Activated CD4-positive, alpha-beta memory T cell treated with anti-CD3 and anti-CD28 coated beads for 36 hours (primary cell): ENCODE data around the gene RPL36A. TPM values are rescaled to one million over a fixed set of nuclear protein-coding genes. Genes with fewer than 3 reads are reported as not detected.

Experiments used
- CTCF ChIA-PET: fragments of 350-600 bp; sonication (Branson Sonifier 250); formaldehyde crosslinking; loops from one replicate; lab custom pipeline; 2021; ENCODE audit warnings: antibody characterized with exemption, inconsistent platforms; lab: Charles Lee
- POLR2A ChIA-PET: fragments of 350-600 bp; sonication (Branson Sonifier 250); formaldehyde crosslinking; loops from one replicate; lab custom pipeline; 2021; ENCODE audit warnings: antibody characterized with exemption; lab: Charles Lee
- DNase-seq: peaks from one replicate; pipeline ENCODE4 v3.0.0-alpha.2; 2020
- H3K27ac Mint-ChIP-seq: one replicate; pipeline ENCODE4 v1.8.0; 2021; ENCODE audit warnings: mixed read lengths
- H3K27me3 Mint-ChIP-seq: one replicate; pipeline ENCODE4 v1.8.0; 2021; ENCODE audit warnings: mixed read lengths
- H3K36me3 Mint-ChIP-seq: one replicate; pipeline ENCODE4 v1.8.0; 2021; ENCODE audit warnings: mixed read lengths
- H3K4me1 Mint-ChIP-seq: one replicate; pipeline ENCODE4 v1.8.0; 2021; ENCODE audit warnings: low read depth, mixed read lengths
- H3K4me3 Mint-ChIP-seq: one replicate; pipeline ENCODE4 v1.8.0; 2021; ENCODE audit warnings: mild to moderate bottlenecking, mixed read lengths
- H3K9me3 Mint-ChIP-seq: one replicate; pipeline ENCODE4 v1.8.0; 2021; ENCODE audit warnings: mixed read lengths
- intact Hi-C: fragments of 100-400 bp; cut with micrococcal nuclease; formaldehyde crosslinking; loops from one replicate; pipeline ENCODE4 v1.15.1; 2023
- total RNA-seq, 2 experiments: library from RNA; stranded (reverse); gene quantifications; one replicate each; pipeline ENCODE4 v1.2.3, GENCODE V29; 2021

RPL36A gene
- 100 to 1,000 TPM; 364 to 420 TPM for total RNA-seq

DNA sequence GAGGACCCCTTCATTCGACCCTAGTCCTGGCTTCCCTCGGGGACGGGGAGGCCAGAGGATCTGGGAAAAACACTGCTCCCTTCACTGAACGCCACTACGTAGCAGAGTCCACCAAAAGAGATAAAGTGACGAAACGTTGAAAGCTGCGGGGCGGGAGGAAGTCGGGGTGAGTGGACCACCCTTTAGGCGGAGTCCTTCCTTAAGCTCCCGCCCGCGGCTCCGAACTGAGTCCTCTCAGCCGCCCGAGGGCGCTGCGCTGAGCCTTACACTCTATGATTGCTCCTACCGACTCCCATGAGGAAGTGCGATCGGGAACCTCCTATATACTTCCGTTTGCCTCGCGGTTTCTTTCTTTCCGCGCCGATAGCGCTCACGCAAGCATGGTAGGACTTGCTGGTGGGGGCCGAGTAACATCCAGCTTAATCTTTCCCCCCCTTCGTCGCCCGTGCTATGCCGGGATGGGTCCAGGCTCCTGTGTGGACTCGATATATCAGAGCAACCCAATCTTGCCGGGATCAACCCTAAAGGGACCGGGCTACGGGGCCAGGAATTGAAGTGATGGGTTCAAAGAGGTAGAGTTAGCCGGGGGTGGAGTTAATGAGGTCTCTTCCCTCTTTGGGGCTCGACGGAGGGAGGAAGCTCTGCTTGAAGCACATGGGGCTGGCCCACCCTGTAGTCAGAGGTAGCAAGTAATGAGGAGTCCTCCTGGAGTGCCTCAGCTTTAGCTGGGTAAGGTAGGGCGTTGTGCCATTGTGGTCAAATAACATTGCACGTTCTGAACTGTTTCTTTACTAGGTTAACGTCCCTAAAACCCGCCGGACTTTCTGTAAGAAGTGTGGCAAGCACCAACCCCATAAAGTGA, at the start of gene RPL36A:
RPL36A (plus strand) TSS at position 348 of the 862 bp plus-strand sequence; CDS start at position 381, 33 bp downstream.
- no peaks in the 10 kb centered on the region for H3K27me3 Mint-ChIP-seq
- intact Hi-C loops = loop anchor here (1.0 to 2.0 kb wide), 3 partner anchors 17 to 570 kb away; partner anchors contain the start of genes CSTF2, HNRNPH2 and TIMM8A
- peak within 1 kb of the TSS; percentile 96 for H3K27ac Mint-ChIP-seq
- no peaks in the 10 kb centered on the region for H3K9me3 Mint-ChIP-seq
- H3K36me3 Mint-ChIP-seq = peaks cover 42% of the 10 kb centered on the region
- H3K4me3 Mint-ChIP-seq = peak within 1 kb of the TSS; percentile 94
- CTCF ChIA-PET = interaction anchor here (0.8 to 1.9 kb wide), 8 partner anchors 9 to 104 kb away, joined by 3 to 11 read pairs (median 6); partner anchors contain the start of gene TIMM8A
- POLR2A ChIA-PET = interaction anchor here (0.6 to 1.9 kb wide), 14 partner anchors 10 to 764 kb away, joined by 3 to 29 read pairs (median 4); partner anchors contain the start of genes BEX5, GLA, HNRNPH2 and TIMM8A
- DNase-seq = peak; percentile 89
- peaks cover 15% of the 10 kb centered on the region for H3K4me1 Mint-ChIP-seq

DNA sequence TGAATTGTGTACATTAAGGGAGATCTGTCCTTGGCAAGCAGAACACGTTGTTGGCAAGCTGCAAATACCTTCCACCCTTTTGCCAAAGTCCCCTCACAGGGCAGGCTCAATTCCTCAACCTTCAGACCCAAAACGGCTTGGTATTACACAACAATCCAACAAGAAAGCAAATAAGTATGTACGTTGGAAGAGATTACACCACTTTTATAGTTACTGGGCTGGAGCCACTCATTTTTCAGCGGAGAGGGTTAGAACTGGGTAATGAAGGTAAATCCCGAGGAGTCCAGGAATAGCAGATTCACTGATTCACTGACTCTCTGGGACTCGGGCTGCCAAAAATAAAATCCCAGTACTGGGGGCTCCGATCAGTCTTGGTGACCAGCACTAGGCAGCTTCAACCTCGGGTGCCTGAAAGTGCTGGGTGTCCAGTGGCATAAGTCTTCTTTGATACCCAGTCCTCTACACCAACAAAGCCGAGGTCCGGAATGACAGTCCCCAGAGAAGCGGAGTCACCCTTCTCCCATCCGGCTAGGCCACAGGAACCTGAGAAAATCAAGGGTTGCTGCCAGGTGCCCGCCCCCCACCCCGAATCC, 42.9 kb upstream of the RPL36A start:
- Mint-ChIP-seq H3K27me3 (no peaks in the 10 kb centered on the region), H3K4me1 (peaks cover 12% of the 10 kb centered on the region), H3K4me3 (peak overlapping the region; percentile 91), H3K27ac (peak overlapping the region; percentile 92), H3K36me3 (peaks cover 13% of the 10 kb centered on the region), H3K9me3 (no peaks in the 10 kb centered on the region)
- intact Hi-C loops = loop anchor here (1.0 to 2.0 kb wide), 3 partner anchors 42 to 139 kb away; partner anchors contain the start of gene HNRNPH2
- no peak for DNase-seq
- CTCF ChIA-PET = interaction anchor here (1.7 kb wide), 1 partner anchor 43 kb away, joined by 11 read pairs; the partner anchor contains the start of gene RPL36A
- POLR2A ChIA-PET = interaction anchor here (4.2 kb wide), 1 partner anchor 43 kb away, joined by 29 read pairs; the partner anchor contains the start of gene RPL36A

DNA sequence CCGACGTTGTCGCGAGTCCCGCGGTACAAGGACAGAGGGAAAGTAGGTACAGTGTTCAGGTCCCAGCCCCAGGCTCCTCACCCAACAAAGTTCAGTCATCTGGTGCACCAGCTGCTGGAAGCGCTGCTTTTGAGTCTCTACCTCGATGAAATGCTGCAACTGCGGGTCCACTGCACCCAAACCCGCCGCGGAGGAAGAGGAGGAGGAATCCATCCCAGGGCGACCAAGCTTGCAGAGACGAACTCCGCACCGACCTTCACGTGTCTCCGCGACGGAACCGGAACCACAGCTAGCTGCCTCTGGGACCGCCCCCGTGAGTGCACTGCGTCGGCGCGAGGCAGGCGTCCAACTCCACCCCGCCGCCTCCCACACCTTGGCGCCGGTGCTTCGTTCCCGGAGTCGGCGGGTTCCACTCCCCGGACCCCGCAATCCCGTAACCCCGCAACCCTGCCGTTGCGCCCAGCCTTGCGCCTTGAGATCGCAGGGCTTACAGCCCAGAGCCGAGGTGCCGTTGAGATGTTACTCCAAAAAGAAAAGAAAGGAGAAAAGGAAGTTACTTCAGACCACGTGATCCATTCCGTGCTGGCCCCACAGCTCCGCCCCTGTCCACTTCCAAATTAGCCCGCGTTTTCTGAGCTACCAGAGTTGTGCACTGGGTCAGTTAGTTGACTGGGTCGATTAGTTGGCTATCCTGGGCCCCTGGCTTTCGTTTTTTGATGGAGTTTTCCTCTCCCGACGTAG, 42.2 kb upstream of the RPL36A start, which contains the start of gene TIMM8A:
TIMM8A (minus strand) TSS at position 291 of the 741 bp plus-strand sequence; CDS start at position 213, 78 bp downstream.
- CTCF ChIA-PET = interaction anchor here (1.7 kb wide), 1 partner anchor 42 kb away, joined by 11 read pairs; the partner anchor contains the start of gene RPL36A
- intact Hi-C loops = loop anchor here (1.0 to 2.0 kb wide), 3 partner anchors 42 to 140 kb away; partner anchors contain the start of gene HNRNPH2
- peak within 1 kb of the TSS; percentile 92 for H3K27ac Mint-ChIP-seq
- no peaks in the 10 kb centered on the region for H3K9me3 Mint-ChIP-seq
- peak; percentile 86 for DNase-seq
- POLR2A ChIA-PET = interaction anchor here (4.2 kb wide), 1 partner anchor 42 kb away, joined by 29 read pairs; the partner anchor contains the start of gene RPL36A
- no peaks in the 10 kb centered on the region for H3K27me3 Mint-ChIP-seq
- peaks cover 13% of the 10 kb centered on the region for H3K36me3 Mint-ChIP-seq
- peaks cover 12% of the 10 kb centered on the region for H3K4me1 Mint-ChIP-seq
- H3K4me3 Mint-ChIP-seq = peak within 1 kb of the TSS; percentile 91

DNA sequence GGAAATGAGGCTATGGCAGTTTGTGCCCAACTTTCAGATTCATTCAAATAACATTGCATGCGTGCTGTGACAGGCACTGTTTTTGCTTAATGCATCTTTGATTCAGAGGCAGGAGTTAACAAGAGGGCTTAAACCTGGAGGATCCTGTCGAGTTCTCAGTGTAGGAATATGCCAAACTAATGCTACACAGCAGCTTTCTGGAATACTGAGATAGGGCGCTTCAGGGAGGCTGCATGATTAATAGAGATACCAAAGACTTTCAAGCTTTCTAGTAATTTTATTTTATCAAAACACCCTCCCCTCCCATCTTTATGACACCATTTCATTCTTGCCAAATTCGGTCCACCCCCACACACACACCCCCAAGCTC, 41.6 kb upstream of the RPL36A start:
- POLR2A ChIA-PET = interaction anchor here (4.2 kb wide), 1 partner anchor 41 kb away, joined by 29 read pairs; the partner anchor contains the start of gene RPL36A
- Mint-ChIP-seq H3K4me1 (peaks cover 12% of the 10 kb centered on the region), H3K27me3 (no peaks in the 10 kb centered on the region), H3K9me3 (no peaks in the 10 kb centered on the region), H3K4me3 (peak overlapping the region; percentile 91), H3K27ac (peak overlapping the region; percentile 92), H3K36me3 (peaks cover 11% of the 10 kb centered on the region)
- CTCF ChIA-PET = interaction anchor here (1.7 kb wide), 1 partner anchor 42 kb away, joined by 11 read pairs; the partner anchor contains the start of gene RPL36A
- intact Hi-C loops = loop anchor here (2.0 kb wide), 1 partner anchor 140 kb away; no protein-coding TSS in a partner anchor
- no peak for DNase-seq

DNA sequence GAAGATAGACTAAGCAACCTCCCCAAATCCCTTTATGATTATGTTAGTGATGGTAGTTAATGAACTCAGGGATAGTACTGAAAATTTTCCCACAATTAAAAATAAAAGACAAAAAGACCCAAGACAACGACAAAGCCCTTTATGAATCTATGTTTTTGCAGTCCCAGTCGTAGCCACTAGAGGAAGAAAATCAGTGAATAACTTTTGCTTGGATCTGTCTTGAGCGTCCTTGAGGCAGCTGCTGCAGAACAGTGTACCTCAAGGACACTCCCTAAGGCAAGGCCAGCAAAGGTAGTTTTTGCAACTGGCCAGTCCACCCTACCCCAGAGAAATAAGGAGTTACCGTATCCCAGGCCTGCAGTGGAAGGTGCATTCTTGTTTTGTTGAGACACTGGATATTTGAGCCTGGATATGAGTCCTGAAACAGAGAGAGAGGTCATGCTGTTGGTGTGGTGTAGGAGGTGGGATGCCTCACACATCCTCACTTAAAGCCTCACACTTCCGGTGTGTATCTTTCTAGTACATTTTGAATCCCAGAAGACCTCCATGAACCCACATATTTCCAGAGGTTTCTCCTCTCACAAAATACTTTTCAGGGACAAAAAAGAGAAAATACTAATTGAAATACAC, 33.5 kb upstream of the RPL36A start:
- Mint-ChIP-seq H3K27ac (no peak overlapping the region), H3K36me3 (no peaks in the 10 kb centered on the region), H3K27me3 (peaks cover 1% of the 10 kb centered on the region), H3K9me3 (no peaks in the 10 kb centered on the region), H3K4me3 (no peak overlapping the region), H3K4me1 (no peaks in the 10 kb centered on the region)
- CTCF ChIA-PET = no interaction called here
- POLR2A ChIA-PET = no interaction called here
- DNase-seq = no peak
- intact Hi-C loops = no loop called here

DNA sequence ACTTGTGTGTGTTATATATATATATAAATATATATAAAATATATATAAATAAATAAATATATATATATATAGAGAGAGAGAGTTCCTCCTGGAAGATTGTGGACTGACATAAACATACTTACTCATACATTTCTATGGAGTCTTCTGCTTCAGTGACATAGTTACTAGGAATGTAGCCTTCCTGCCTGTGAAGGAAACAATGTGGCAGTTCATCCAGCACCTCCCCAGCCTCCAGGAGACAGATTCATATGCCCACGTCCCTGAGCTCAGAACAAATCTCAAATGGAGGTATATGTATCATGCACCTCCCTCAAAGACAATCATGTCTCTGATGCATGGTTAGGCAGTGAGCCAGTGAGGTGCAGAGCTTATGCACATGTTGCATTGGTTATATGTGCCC, 30.8 kb upstream of the RPL36A start:
- Mint-ChIP-seq H3K4me1 (no peaks in the 10 kb centered on the region), H3K27ac (no peak overlapping the region), H3K36me3 (no peaks in the 10 kb centered on the region), H3K4me3 (no peak overlapping the region), H3K9me3 (no peaks in the 10 kb centered on the region), H3K27me3 (peaks cover 1% of the 10 kb centered on the region)
- ChIA-PET CTCF (no interaction called here), POLR2A (no interaction called here)
- no peak for DNase-seq
- intact Hi-C loops = no loop called here

DNA sequence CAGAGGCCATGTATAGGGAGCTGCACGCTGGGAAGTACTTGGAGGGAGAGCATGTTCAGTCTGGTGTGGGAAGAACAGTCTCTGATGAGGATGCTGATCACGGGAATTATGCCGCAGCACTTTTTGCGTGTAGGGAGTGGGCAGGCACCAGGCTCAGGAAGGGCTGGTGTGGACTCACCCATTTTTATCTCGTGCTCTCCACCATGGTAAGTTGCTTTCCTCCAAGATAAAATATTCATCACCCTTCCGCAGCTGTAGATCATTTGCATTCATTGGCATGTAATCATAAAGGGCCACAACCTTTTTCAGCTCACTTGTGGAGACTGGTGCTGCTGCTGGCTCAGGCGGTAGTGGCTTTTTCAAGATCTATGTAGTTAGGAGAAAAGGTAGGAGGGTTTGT, 30.4 kb upstream of the RPL36A start:
- CTCF ChIA-PET = no interaction called here
- H3K9me3 Mint-ChIP-seq = no peaks in the 10 kb centered on the region
- intact Hi-C loops = no loop called here
- POLR2A ChIA-PET = no interaction called here
- no peak overlapping the region for H3K27ac Mint-ChIP-seq
- no peaks in the 10 kb centered on the region for H3K36me3 Mint-ChIP-seq
- no peak for DNase-seq
- H3K4me3 Mint-ChIP-seq = no peak overlapping the region
- peaks cover 1% of the 10 kb centered on the region for H3K27me3 Mint-ChIP-seq
- no peaks in the 10 kb centered on the region for H3K4me1 Mint-ChIP-seq

DNA sequence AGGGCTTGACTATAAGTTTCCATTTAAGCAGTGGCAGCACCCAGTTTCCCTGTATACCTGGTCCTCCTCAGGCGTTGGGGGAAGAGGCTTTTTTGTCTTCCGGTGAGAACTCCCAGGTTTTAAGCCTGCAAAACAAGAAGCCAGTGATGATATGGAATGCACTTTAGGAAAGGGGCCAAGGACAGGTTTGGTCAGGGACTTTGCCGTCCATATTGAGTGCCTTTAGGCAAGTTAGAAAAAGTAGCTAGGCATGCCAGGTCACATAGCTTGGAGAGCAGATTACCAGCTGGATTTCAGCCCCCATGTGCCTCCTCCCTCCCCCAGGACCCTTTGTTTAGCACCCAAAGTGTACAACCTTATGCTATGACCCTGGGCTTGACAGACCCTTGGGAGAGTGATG, 28.7 kb upstream of the RPL36A start:
- ChIA-PET POLR2A (no interaction called here), CTCF (no interaction called here)
- Mint-ChIP-seq H3K4me1 (no peaks in the 10 kb centered on the region), H3K9me3 (no peaks in the 10 kb centered on the region), H3K27ac (no peak overlapping the region), H3K36me3 (no peaks in the 10 kb centered on the region), H3K4me3 (no peak overlapping the region), H3K27me3 (peaks cover 1% of the 10 kb centered on the region)
- intact Hi-C loops = no loop called here
- no peak for DNase-seq

DNA sequence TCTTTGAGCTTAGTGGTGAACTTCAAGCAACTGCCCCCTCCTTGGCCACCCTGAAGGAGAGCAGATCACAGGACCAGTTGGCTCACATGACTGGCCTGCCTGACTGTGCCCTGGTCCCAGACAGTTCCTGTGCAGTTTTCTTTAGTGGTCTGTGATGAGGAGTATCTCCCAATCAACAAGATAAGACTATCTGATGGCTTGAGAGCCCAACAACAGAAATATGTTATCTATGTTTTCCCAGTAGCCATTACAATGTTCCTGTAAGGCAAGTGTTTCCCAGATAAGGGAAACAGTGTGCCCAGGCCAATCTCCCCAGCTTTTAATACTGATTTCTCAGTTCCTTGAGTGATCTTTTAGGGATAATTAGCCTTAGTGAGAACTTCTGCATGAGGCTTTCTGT, 28.1 kb upstream of the RPL36A start:
- CTCF ChIA-PET = no interaction called here
- no peak for DNase-seq
- intact Hi-C loops = no loop called here
- POLR2A ChIA-PET = no interaction called here
- Mint-ChIP-seq H3K27me3 (no peaks in the 10 kb centered on the region), H3K4me1 (no peaks in the 10 kb centered on the region), H3K9me3 (no peaks in the 10 kb centered on the region), H3K27ac (no peak overlapping the region), H3K4me3 (no peak overlapping the region), H3K36me3 (no peaks in the 10 kb centered on the region)

DNA sequence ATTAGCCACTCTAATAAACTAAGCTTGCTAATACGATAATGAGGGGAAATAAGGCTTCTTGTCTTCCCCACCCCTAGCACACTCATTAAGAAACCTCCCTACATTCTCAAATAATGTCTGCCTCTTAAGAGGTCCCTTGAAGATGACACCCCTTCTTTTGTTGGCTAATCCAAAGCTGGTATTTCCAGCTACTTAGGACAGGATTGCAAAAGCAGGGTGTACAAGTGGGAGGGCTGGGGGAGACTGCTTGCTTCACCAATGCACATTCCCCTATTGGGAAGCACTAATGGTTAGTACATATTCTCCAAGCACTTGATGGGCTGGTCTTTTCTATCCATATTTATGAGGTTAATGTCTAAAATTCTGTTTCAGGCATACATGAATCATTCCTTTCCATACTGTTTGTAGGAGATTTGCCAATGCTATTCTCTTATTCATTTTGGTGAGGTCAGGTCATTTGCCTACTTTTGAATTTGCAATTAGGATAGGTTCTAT, 25.5 kb upstream of the RPL36A start:
- H3K36me3 Mint-ChIP-seq = no peaks in the 10 kb centered on the region
- H3K9me3 Mint-ChIP-seq = no peaks in the 10 kb centered on the region
- no peaks in the 10 kb centered on the region for H3K27me3 Mint-ChIP-seq
- no peak for DNase-seq
- intact Hi-C loops = no loop called here
- no peak overlapping the region for H3K4me3 Mint-ChIP-seq
- CTCF ChIA-PET = no interaction called here
- H3K4me1 Mint-ChIP-seq = no peaks in the 10 kb centered on the region
- POLR2A ChIA-PET = no interaction called here
- no peak overlapping the region for H3K27ac Mint-ChIP-seq

DNA sequence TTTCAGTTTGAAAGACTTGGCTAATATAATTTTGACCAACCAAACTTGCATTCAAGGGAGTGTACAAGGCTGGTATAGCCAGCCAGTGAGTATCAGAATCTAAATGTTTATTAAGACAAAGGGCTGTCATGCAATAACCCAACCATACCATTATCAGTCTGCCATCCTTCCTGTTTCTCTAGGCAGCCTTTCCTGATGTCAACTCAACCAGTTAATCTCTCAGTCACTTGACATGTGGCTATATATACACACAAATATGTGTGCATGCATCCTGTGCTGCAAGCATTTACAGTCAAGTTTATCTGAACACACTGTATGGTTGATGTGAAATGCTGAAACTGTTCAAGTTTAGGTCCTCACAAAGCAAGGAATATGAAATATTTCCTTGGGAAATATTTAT, 22.0 kb upstream of the RPL36A start:
- no peak overlapping the region for H3K4me3 Mint-ChIP-seq
- POLR2A ChIA-PET = no interaction called here
- H3K27ac Mint-ChIP-seq = no peak overlapping the region
- no peak for DNase-seq
- intact Hi-C loops = no loop called here
- no peaks in the 10 kb centered on the region for H3K9me3 Mint-ChIP-seq
- CTCF ChIA-PET = no interaction called here
- H3K27me3 Mint-ChIP-seq = no peaks in the 10 kb centered on the region
- H3K4me1 Mint-ChIP-seq = no peaks in the 10 kb centered on the region
- no peaks in the 10 kb centered on the region for H3K36me3 Mint-ChIP-seq
